LNCAP (cell line): ENCODE data around the gene NMRK1.

Experiments
- TF ChIP-seq, protein P1 (sequence below): fragments of 450-650 bp; IDR thresholded peaks from 2 replicates; pipeline ENCODE4 v1.5.1; 2017; ENCODE audit warnings: mild to moderate bottlenecking

Gene NMRK1

DNA sequence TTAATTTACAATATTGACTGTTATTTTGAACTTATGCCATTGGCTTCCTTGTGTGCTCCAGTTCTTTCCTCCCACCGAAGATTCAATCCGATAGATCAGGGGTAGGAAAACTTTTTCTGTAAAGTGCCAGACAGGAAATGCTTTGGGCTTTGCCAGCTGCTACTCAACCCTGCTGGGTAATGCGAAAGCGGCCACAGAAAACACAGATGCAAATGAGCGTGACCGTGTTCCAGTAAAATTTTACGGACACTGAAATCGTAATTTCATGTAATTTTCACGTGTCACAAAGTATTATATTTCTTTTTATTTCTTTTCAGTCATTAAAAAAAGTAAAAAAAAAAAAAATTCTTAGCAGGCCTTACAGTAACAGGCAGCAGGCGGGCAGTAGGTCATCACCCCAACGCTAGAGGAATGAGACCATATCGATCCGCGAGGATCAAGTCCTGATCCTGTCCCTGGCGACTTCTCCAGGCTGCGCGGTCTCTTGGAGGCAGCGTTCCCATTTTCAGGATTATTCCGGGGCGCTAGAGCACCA lies 599 bp downstream of the NMRK1 start:
- TF ChIP-seq, protein P1, sequence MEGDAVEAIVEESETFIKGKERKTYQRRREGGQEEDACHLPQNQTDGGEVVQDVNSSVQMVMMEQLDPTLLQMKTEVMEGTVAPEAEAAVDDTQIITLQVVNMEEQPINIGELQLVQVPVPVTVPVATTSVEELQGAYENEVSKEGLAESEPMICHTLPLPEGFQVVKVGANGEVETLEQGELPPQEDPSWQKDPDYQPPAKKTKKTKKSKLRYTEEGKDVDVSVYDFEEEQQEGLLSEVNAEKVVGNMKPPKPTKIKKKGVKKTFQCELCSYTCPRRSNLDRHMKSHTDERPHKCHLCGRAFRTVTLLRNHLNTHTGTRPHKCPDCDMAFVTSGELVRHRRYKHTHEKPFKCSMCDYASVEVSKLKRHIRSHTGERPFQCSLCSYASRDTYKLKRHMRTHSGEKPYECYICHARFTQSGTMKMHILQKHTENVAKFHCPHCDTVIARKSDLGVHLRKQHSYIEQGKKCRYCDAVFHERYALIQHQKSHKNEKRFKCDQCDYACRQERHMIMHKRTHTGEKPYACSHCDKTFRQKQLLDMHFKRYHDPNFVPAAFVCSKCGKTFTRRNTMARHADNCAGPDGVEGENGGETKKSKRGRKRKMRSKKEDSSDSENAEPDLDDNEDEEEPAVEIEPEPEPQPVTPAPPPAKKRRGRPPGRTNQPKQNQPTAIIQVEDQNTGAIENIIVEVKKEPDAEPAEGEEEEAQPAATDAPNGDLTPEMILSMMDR, result no peak

DNA sequence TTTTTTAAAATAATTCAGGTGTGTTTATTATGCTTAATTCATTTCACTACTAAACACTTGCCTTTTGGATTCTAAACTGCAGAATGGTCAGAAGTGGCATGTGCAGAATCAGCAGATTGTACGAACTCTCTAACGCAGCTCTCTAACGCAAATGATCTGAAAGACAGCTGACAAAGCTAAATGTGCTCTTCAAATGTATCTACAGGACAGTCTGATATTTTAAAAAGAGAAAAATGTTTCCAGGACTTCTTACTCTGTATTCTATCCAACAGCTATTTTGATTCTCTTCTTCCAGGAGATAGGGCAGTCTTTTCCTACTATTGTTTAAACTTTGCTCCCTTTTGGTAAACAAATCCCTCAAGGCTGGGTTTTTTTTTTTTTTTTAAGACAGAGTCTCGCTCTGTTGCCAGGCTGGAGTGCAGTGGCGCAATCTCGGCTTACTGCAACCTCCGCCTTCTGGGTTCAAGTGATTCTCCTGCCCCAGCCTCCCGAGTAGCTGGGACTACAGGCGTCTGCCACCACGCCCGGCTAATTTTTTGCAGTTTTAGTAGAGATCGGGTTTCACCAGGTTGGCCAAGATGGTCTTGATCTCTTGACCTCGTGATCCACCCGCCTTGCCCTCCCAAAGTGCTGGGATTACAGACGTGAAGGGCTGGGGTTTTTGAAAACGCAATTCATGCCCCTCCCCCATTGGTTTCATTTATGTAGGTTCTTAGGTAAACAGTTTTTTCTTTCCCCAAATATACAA lies 1.2 kb downstream of the NMRK1 start:
- TF ChIP-seq, protein P1, result no peak

DNA sequence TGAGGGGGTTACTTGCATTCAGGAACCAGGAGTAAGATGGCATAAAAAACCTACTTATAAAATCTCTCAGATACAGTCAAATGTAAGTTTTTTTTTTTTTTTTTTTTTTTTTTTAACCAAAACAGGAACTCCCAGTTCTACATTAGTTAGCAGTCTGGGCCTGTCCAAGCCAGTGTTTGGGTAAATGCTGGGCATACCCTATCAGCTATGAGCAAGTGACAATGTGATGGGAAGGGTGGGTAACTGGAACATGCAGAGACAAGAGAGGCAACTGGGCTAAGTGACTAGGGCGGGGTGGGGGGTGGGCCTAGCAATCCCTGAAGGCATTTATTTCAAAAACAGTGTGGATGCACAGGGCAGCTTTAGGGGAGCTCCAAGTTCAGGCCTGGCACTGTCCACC lies 2.3 kb downstream of the NMRK1 start:
- TF ChIP-seq, protein P1, result no peak

DNA sequence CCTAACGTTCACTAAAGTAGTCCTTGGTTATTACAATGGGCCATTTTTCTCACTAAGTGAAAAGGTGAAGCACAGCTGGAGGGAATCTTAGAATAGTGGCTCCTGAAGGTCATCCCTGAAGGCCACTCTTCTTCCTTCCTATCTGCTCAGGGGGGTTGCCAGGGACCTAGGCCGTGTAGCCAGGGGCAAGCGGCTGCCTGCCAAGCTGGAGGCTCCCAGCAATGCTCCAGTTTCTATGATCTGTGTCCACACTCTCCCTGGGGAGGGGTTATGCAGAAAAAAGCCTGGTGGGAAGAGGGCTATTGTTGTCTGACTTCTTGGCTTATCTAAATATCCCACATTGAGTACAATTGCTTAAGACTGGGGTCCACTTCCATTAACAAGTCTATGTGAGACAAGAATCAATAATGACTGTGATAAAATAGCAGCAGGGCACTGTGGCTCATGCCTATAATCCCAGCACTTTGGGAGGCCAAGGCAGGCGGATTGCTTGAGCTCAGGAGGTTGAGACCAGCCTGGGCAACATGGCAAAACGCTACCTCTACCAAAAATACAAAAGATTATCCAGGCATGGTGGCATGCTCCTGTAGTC lies 3.8 kb downstream of the NMRK1 start:
- TF ChIP-seq, protein P1, result no peak

DNA sequence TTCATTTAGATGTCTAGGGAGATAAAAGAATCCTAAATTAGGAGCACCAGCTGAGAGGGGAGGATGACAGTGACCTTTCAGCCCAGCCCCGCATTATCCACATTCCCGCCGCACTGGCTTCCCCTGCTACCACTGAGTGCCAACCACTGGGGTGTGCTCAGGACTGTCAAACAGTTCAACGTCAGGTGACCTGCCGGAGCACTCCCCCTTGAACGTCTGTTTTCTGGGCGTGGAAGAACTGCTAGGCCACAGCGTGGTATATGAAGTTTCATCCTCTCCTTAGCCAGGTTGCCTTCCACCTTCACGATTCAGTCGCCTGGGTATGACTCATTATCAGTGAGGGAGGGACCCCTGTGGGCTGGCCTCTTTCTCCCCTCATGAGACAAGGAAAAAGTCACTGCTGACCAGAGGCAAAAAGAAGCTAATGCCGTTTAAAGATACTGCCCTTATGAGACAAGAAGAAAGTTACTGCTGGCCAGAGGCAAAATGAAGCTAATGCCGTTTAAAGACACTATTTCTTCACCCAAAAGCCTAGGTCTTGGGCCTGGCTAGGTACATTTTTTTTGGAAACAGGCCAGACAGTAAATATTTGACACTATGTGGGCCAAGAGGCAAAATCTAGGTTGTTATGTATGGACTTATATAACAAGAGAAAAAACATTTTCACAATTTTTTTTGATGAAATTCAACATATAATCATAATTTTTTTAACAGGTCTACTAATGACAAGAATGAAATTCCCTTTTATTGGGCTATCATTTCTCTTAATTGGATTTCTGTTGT lies 4.6 kb downstream of the NMRK1 start:
- TF ChIP-seq, protein P1, result no peak

DNA sequence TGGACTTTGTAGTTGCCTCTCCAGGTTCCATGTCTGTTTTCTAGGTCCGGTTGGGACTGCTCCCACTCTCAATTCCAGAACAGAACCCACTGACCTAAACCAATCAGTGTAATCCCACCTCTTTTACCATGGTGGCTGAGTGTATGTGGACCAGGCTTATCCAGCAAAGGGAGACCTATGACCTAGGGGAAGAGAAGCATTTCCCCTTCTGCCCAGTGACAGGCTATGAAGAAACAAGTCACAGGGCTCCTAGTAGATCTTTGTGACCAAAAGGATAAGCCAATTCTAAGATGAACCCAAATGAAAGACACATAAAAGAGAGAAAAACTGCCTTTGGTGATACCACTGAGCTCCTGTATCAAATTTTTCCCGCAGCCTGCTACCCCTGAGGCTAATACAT lies 6.3 kb downstream of the NMRK1 start:
- TF ChIP-seq, protein P1, result no peak

DNA sequence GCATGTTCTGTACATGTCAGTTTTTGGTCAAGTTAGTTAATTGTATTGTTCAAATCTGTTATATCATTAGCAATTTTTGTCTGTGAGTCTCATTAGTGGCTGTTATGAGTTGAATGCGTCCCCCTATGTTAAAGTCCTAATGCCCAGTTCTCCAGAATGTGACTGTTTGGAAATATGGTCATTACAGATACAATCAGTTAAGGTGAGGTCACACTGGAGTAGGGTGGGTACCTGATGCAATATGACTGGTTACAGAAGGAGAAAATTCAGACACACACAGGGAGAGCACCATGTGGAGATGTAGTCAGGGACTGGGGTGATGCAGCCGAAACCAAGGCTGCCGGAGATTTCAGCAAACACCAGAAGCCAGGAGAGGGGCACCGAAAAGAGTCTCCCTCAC lies 15.1 kb downstream of the NMRK1 start:
- TF ChIP-seq, protein P1, result no peak
